Osteoblast (primary cell): Measurements from ENCODE around the gene RHOG. TPM values are rescaled to one million over a fixed set of nuclear protein-coding genes. Genes with fewer than 3 reads are reported as not detected.

ENCODE experiments used
- DNase-seq: peaks from one replicate; pipeline ENCODE4 v3.0.0; 2011; ENCODE audit warnings: low spot score, mixed read lengths; ENCODE audit not compliant: insufficient read length; ENCODE audit errors: missing footprints
- H2AFZ ChIP-seq: 2 replicates; pipeline ENCODE4 v1.6.0; 2011; ENCODE audit warnings: mild to moderate bottlenecking, low read length
- H3K27ac ChIP-seq: 2 replicates; pipeline ENCODE4 v1.5.1; 2011; ENCODE audit warnings: mild to moderate bottlenecking, low read depth, low read length, moderate library complexity
- H3K27me3 ChIP-seq: 2 replicates; pipeline ENCODE4 v1.6.0; 2012; ENCODE audit warnings: mild to moderate bottlenecking, control low read depth, inconsistent platforms, low read length, moderate library complexity; ENCODE audit not compliant: insufficient read depth
- H3K36me3 ChIP-seq: 2 replicates; pipeline ENCODE4 v1.5.1; 2011; ENCODE audit warnings: mild to moderate bottlenecking, low read length, control low read depth, moderate library complexity; ENCODE audit not compliant: insufficient read depth
- H3K4me1 ChIP-seq: 2 replicates; pipeline ENCODE4 v1.5.1; 2011; ENCODE audit warnings: mild to moderate bottlenecking, low read length, control low read depth, moderate library complexity; ENCODE audit not compliant: insufficient read depth
- H3K4me2 ChIP-seq: 2 replicates; pipeline ENCODE4 v1.6.0; 2011; ENCODE audit warnings: mild to moderate bottlenecking, low read length; ENCODE audit not compliant: insufficient read depth
- H3K4me3 ChIP-seq: fragments of 200-600 bp; sonication (generic); 3 replicates; pipeline ENCODE4 v1.5.1; 2012; ENCODE audit warnings: mild to moderate bottlenecking, low read length, inconsistent platforms; ENCODE audit not compliant: insufficient read depth
- H3K79me2 ChIP-seq: 2 replicates; pipeline ENCODE4 v1.6.0; 2012; ENCODE audit warnings: mild to moderate bottlenecking, low read length, control low read depth, inconsistent platforms; ENCODE audit not compliant: insufficient read depth
- H3K9me3 ChIP-seq: 2 replicates; pipeline ENCODE4 v1.5.1; 2011; ENCODE audit warnings: low read depth, low read length, control low read depth
- H4K20me1 ChIP-seq: 2 replicates; pipeline ENCODE4 v1.6.0; 2012; ENCODE audit warnings: mild to moderate bottlenecking, low read length, control low read depth; ENCODE audit not compliant: insufficient read depth
- total RNA-seq: library from RNA; depleted of rRNA; stranded (reverse); fragments of >200 nt; gene quantifications from 2 replicates; pipeline ENCODE4 v1.2.3, GENCODE V29; 2012
- TF ChIP-seq, protein P1 (sequence below): IDR thresholded peaks from 2 replicates; pipeline ENCODE4 v1.5.1; 2011; ENCODE audit warnings: mild to moderate bottlenecking, low read depth, low read length, moderate library complexity; ENCODE audit errors: extremely low read depth

RHOG gene
- total RNA-seq, 1 donor = 17.0 TPM

GRCh38 chr11:3825473-3826154, 15.1 kb downstream of the RHOG start:
- Histone ChIP-seq H4K20me1 (peaks cover 19% of the 10 kb centered on the region), H2AFZ (no peak overlapping the region), H3K9me3 (no peaks in the 10 kb centered on the region), H3K4me2 (no peak overlapping the region), H3K4me3 (no peak overlapping the region), H3K79me2 (peaks cover 28% of the 10 kb centered on the region), H3K36me3 (peaks cover 35% of the 10 kb centered on the region), H3K27ac (no peak overlapping the region), H3K27me3 (no peaks in the 10 kb centered on the region), H3K4me1 (peaks cover 7% of the 10 kb centered on the region)
- TF ChIP-seq, protein P1, sequence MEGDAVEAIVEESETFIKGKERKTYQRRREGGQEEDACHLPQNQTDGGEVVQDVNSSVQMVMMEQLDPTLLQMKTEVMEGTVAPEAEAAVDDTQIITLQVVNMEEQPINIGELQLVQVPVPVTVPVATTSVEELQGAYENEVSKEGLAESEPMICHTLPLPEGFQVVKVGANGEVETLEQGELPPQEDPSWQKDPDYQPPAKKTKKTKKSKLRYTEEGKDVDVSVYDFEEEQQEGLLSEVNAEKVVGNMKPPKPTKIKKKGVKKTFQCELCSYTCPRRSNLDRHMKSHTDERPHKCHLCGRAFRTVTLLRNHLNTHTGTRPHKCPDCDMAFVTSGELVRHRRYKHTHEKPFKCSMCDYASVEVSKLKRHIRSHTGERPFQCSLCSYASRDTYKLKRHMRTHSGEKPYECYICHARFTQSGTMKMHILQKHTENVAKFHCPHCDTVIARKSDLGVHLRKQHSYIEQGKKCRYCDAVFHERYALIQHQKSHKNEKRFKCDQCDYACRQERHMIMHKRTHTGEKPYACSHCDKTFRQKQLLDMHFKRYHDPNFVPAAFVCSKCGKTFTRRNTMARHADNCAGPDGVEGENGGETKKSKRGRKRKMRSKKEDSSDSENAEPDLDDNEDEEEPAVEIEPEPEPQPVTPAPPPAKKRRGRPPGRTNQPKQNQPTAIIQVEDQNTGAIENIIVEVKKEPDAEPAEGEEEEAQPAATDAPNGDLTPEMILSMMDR = no peak
- DNase-seq = peak; percentile 39

DNA sequence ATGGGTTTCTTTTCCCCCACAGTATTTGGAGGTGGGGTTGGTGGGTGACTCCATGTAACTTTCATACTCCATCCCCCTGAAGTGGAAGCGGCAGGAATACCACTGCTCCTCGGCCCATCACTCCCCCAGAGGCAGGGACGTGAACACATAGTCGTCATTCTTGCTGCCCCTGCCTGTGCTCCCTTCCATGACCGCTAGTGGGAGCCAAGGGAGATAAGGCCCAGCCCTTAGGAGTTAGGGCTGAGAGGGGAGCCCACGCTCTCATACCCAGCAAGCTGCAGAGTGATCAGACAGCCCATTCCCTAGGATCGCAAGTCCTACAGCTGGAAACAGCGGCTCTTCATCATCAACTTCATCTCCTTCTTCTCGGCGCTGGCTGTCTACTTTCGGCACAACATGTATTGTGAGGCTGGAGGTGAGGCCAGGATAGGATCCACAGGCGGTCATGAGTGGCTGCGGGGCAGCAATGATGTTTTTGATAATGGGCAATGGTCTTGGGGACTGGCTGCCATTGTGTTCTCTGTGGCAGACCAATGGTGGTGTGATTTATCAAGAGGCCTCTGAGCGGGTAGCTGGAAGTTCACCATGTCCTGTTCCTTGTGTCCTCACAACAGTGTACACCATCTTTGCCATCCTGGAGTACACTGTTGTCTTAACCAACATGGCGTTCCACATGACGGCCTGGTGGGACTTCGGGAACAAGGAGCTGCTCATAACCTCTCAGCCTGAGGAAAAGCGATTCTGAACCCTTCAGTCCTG, 15.9 kb downstream of the RHOG start:
- Histone ChIP-seq H3K79me2 (peaks cover 21% of the 10 kb centered on the region), H3K4me3 (no peak overlapping the region), H3K27me3 (no peaks in the 10 kb centered on the region), H3K27ac (no peak overlapping the region), H4K20me1 (peaks cover 14% of the 10 kb centered on the region), H2AFZ (no peak overlapping the region), H3K4me1 (peaks cover 7% of the 10 kb centered on the region), H3K4me2 (no peak overlapping the region), H3K36me3 (peaks cover 28% of the 10 kb centered on the region), H3K9me3 (no peaks in the 10 kb centered on the region)
- DNase-seq = peak; percentile 78
- TF ChIP-seq, protein P1 = peak; percentile 56

DNA sequence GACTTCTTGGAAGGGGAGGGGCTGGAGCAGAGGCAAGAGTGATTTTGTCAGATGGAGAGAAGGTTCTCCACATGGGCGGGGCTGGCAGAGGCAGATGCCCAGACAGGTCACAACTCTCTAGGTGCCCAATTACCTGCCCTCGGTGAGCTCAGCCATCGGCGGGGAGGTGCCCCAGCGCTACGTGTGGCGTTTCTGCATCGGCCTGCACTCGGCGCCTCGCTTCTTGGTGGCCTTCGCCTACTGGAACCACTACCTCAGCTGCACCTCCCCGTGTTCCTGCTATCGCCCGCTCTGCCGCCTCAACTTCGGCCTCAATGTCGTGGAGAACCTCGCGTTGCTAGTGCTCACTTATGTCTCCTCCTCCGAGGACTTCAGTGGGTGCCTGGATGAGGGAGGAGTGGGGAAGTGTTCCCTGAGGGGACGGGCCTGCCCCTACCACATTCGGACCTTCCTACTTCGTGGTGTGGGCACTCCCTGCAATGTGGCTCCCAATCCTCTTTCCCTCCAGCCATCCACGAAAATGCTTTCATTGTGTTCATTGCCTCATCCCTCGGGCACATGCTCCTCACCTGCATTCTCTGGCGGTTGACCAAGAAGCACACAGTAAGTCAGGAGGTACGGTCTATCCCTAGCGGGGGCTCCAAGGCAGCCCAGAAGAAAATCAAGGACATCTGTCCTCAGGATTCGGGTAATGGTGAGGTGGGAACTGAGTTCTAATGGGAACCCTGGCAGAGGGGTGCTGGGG, 16.8 kb downstream of the RHOG start:
- peaks cover 13% of the 10 kb centered on the region for H3K79me2 ChIP-seq
- H4K20me1 ChIP-seq = peaks cover 12% of the 10 kb centered on the region
- H3K27ac ChIP-seq = no peak overlapping the region
- H3K4me1 ChIP-seq = peaks cover 7% of the 10 kb centered on the region
- no peak overlapping the region for H3K4me2 ChIP-seq
- peaks cover 26% of the 10 kb centered on the region for H3K36me3 ChIP-seq
- H3K9me3 ChIP-seq = no peaks in the 10 kb centered on the region
- TF ChIP-seq, protein P1 = no peak
- H3K27me3 ChIP-seq = no peaks in the 10 kb centered on the region
- no peak overlapping the region for H2AFZ ChIP-seq
- peak; percentile 66 for DNase-seq
- H3K4me3 ChIP-seq = no peak overlapping the region
